Panc1 (cell line): Measurements from ENCODE around the gene ERFL. TPM values are rescaled to one million over a fixed set of nuclear protein-coding genes. Genes with fewer than 3 reads are reported as not detected.

ENCODE experiments used
- ATAC-seq: fragments of 200-7000 bp; cut with Tn5 transposase; 2 replicates; pipeline ENCODE4 v1.9.1; 2020; ENCODE audit warnings: mild to moderate bottlenecking, moderate library complexity
- BruUV-seq: library from RNA; stranded (reverse); fragments of 400-500 nt; replicated peaks from 2 replicates; lab custom pipeline; 2021; lab: Mats Ljungman, UMichigan
- CTCF ChIA-PET: fragments of 300-600 bp; sonication (Branson Sonifier 250); formaldehyde crosslinking; loops from one replicate; lab custom pipeline; 2022; ENCODE audit warnings: antibody characterized with exemption; lab: Charles Lee
- POLR2A ChIA-PET: fragments of 300-600 bp; sonication (Branson Sonifier 250); formaldehyde crosslinking; loops from one replicate; lab custom pipeline; 2022; ENCODE audit warnings: antibody characterized with exemption; lab: Charles Lee
- DNase-seq: peaks from one replicate; pipeline ENCODE4 v3.0.0-alpha.2; 2010; ENCODE audit warnings: low read depth, low spot score
- H3K27ac ChIP-seq: 2 replicates; pipeline ENCODE4 v1.5.1; 2011; ENCODE audit warnings: mild to moderate bottlenecking, low read length, inconsistent platforms
- H3K27me3 ChIP-seq: fragments of 200-500 bp; sonication (Bioruptor generic); 2 replicates; pipeline ENCODE4 v1.6.0; 2014; ENCODE audit warnings: low read length, inconsistent platforms; ENCODE audit not compliant: control insufficient read depth, insufficient read depth
- H3K36me3 ChIP-seq: fragments of 200-500 bp; sonication (Bioruptor generic); 2 replicates; pipeline ENCODE4 v1.5.1; 2014; ENCODE audit warnings: inconsistent platforms, mild to moderate bottlenecking, low read length, moderate library complexity; ENCODE audit not compliant: control insufficient read depth, insufficient read depth
- H3K4me1 ChIP-seq: 2 replicates; pipeline ENCODE4 v1.5.1; 2011; ENCODE audit warnings: inconsistent platforms, mild to moderate bottlenecking, low read length, moderate library complexity; ENCODE audit not compliant: control insufficient read depth, insufficient read depth
- H3K4me3 ChIP-seq, 2 experiments: 2 replicates each; pipeline ENCODE4 v1.5.1; 2011 to 2012; ENCODE audit warnings: low read depth in 2 of 2, low read length in 2 of 2, mild to moderate bottlenecking in 2 of 2, inconsistent platforms in 1 of 2, moderate library complexity in 1 of 2
- H3K9me3 ChIP-seq: fragments of 200-500 bp; sonication (Bioruptor generic); 2 replicates; pipeline ENCODE4 v1.5.1; 2014; ENCODE audit warnings: low read depth, mild to moderate bottlenecking, inconsistent platforms, low read length, moderate library complexity; ENCODE audit not compliant: control insufficient read depth, insufficient read depth
- POLR2AphosphoS5 ChIP-seq: IDR thresholded peaks from 2 replicates; pipeline ENCODE4 v1.6.1; 2012; ENCODE audit warnings: mild to moderate bottlenecking, low read depth, low read length, moderate library complexity
- REST ChIP-seq, 2 experiments: IDR thresholded peaks; 2 replicates each; pipeline ENCODE4 v1.6.1; 2011 to 2012; ENCODE audit warnings: low read depth in 2 of 2, control low read depth in 1 of 2, low read length in 1 of 2, mild to moderate bottlenecking in 1 of 2, moderate library complexity in 1 of 2; ENCODE audit not compliant: insufficient read depth in 1 of 2
- SIN3A ChIP-seq: IDR thresholded peaks from 2 replicates; pipeline ENCODE4 v1.6.1; 2012; ENCODE audit warnings: low read depth, mild to moderate bottlenecking, low read length, moderate library complexity, borderline replicate concordance; ENCODE audit not compliant: insufficient read depth
- in situ Hi-C: cut with HindIII; loops from 2 replicates; pipeline ENCODE4 v1.10.0; 2016; ENCODE audit warnings: low sequenced_read_pairs, low pct_unique_long_range_greater_than_20kb
- intact Hi-C: fragments of 100-400 bp; cut with micrococcal nuclease; formaldehyde crosslinking; loops from one replicate; pipeline ENCODE4 v1.10.0; 2022; ENCODE audit not compliant: unreplicated experiment
- total RNA-seq: library from RNA; stranded (reverse); gene quantifications from one replicate; pipeline ENCODE4 v1.2.1, GENCODE V29; 2021; ENCODE audit not compliant: unreplicated experiment
- TF ChIP-seq, protein P1 (sequence below): fragments of 450-650 bp; IDR thresholded peaks from 2 replicates; pipeline ENCODE4 v1.5.1; 2017; ENCODE audit warnings: mild to moderate bottlenecking

Gene ERFL
- total RNA-seq, 1 experiment from 2014 or later = 0.18 TPM

DNA sequence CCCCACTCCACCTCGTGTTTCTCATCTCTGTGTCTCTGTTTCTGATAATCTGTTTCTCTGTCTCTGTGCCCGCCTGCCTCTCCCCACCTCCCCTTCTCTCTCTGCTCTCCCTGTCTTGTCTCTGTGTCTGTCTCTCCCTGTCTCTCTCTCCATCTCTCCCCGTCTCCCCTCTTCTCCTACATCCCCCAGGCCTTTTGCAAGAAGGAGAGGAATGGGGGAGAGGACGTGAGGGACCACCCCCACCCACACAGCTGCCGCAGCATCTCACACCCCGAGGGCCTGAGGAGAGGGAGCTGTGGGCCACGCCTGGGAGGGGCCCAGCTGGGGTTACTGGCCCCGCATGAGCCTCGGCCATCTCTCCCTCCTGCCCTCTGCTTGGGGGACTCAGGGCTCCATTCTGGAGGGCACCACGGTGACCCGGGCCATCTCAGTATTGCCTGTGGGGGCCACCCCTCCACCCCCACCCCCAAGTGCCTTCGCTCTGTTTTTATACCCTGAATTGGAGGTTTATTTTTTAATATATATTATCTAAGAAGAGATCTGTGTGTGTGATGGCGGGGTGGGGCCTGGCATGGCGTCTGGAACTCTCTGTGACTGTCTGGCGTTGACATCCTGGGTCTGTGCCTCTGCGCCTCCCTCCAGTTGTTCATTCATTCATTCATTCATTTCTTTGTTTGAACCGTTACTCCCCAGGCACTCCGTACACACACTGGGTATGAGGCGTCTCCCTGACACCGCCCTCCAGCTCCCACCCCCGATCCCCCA lies 21.2 kb downstream of the ERFL start:
- POLR2A ChIA-PET = no interaction called here
- no peaks in the 10 kb centered on the region; the same call in 1 of the 2 replicates for H3K36me3 ChIP-seq
- H3K27ac ChIP-seq = no peak overlapping the region
- TSS peak; percentile 81 for BruUV-seq
- H3K9me3 ChIP-seq = no peaks in the 10 kb centered on the region
- CTCF ChIA-PET = no interaction called here
- in situ Hi-C loops (no loop called here), intact Hi-C loops (no loop called here)
- DNase-seq (no peak), ATAC-seq (no peak)
- no peak overlapping the region for H3K4me3 ChIP-seq
- H3K27me3 ChIP-seq = no peaks in the 10 kb centered on the region
- TF ChIP-seq POLR2AphosphoS5 (no peak), REST (IDR thresholded peaks at IDR 0.05; ENCODE audit: insufficient read depth in 1 of 2, low read depth in 2 of 2, low read length in 1 of 2) (no peak), SIN3A (no peak)
- no peaks in the 10 kb centered on the region for H3K4me1 ChIP-seq

- Histone ChIP-seq H3K36me3 (no peaks in the 10 kb centered on the region; the same call in 1 of the 2 replicates), H3K9me3 (no peaks in the 10 kb centered on the region), H3K27ac (no peak overlapping the region), H3K4me1 (no peaks in the 10 kb centered on the region), H3K4me3 (no peak overlapping the region), H3K27me3 (no peaks in the 10 kb centered on the region)
- intact Hi-C loops (no loop called here), in situ Hi-C loops (no loop called here)
- no peak for DNase-seq
- TF ChIP-seq, protein P1, sequence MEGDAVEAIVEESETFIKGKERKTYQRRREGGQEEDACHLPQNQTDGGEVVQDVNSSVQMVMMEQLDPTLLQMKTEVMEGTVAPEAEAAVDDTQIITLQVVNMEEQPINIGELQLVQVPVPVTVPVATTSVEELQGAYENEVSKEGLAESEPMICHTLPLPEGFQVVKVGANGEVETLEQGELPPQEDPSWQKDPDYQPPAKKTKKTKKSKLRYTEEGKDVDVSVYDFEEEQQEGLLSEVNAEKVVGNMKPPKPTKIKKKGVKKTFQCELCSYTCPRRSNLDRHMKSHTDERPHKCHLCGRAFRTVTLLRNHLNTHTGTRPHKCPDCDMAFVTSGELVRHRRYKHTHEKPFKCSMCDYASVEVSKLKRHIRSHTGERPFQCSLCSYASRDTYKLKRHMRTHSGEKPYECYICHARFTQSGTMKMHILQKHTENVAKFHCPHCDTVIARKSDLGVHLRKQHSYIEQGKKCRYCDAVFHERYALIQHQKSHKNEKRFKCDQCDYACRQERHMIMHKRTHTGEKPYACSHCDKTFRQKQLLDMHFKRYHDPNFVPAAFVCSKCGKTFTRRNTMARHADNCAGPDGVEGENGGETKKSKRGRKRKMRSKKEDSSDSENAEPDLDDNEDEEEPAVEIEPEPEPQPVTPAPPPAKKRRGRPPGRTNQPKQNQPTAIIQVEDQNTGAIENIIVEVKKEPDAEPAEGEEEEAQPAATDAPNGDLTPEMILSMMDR = no peak
- no peak for TF ChIP-seq REST (IDR thresholded peaks at IDR 0.05; ENCODE audit: insufficient read depth in 1 of 2, low read depth in 2 of 2, low read length in 1 of 2)
- no peak for TF ChIP-seq SIN3A
- no peak for TF ChIP-seq POLR2AphosphoS5
- no TSS peak for BruUV-seq
- ChIA-PET CTCF (interaction anchor here (0.7 kb wide), 1 partner anchor 28 kb away, joined by 5 read pairs; no protein-coding TSS in a partner anchor), POLR2A (no interaction called here)
- no peak for ATAC-seq
Observed at GRCh38 chr19:41906271-41906670, 22.0 kb downstream of the ERFL start.
